ENCODE data around the gene CDH24.

- TF ChIP-seq POLR2A (IDR thresholded peaks at IDR 0.05) (no peak), CTCF (IDR thresholded peaks at IDR 0.05 in 8 of 11, conservative IDR thresholded peaks at IDR 0.05 in 3 of 11) (no peak), POLR2AphosphoS5 (IDR thresholded peaks at IDR 0.05) (no peak)
Measured at GRCh38 chr14:22998329-22999012, 58.8 kb downstream of the CDH24 start.

Measured in spleen (tissue), 7 donors.